NB4 (cell line): ENCODE results near the gene ZNF14.
A peak's percentile ranks its signal among the peaks of the same experiment; 100 is the strongest.

Experiments
- CTCF ChIP-seq: IDR thresholded peaks from one replicate; pipeline ENCODE4 v1.5.1; 2012; ENCODE audit warnings: low read depth, low read length
- MAX ChIP-seq: IDR thresholded peaks from 2 replicates; pipeline ENCODE4 v1.6.1; 2011; ENCODE audit warnings: low read depth, low read length
- MYC ChIP-seq: IDR thresholded peaks from 2 replicates; pipeline ENCODE4 v1.6.1; 2011; ENCODE audit warnings: low read depth, low read length
- POLR2A ChIP-seq: IDR thresholded peaks from 2 replicates; pipeline ENCODE4 v1.6.1; 2011; ENCODE audit warnings: mild to moderate bottlenecking; ENCODE audit not compliant: insufficient read length; ENCODE audit errors: extremely low read depth

DNA sequence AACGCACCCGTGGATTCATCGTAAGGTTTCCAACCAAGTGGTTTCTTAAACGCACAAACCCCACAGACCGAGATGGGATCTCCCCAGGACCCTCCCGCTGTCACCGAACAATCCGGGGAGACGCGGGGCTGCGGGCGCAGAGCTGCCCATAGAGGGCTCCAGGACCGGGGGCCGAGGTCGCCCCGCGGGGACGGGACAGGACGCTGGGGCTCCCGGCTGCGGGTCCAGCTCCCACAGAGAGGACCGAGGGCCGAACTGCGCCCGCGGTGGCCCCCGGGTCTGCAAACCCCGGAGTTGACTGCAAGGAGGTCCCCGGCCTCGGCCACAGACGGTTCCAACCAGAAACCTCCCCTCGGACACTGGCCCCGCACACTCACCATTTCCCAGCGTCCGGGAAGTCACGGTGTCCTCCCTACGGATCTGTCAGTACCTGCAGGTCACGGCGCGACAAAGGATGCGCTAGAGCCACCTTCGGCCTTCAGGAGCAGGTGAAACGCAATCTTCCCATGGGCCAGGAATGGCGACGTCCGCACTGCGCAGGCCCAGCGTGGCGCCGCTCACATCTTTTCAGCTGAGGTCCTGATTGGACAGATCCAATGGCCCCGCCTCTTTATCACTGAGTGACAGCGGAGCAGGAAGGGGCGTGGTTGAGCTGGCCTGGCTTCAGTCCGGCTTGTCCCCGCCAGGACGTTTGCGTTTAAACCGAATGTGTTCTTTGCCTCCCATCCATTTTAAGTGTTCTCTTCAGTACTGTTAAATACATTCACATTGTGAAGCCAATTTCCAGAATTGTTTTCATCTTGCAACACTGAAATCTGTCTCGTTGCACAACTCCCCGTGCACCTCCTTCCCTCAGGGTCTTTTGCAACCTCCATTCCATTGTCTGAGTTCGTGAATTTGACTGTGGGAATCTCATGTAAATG, at the start of gene ZNF14:
- TF ChIP-seq CTCF: peak; percentile 4
- TF ChIP-seq POLR2A: peak; percentile 96
- no peak for TF ChIP-seq MAX
- no peak for TF ChIP-seq MYC
